IMR-90 (cell line): ENCODE measurements around the gene CAPN9. TPM values are rescaled to one million over a fixed set of nuclear protein-coding genes. Genes with fewer than 3 reads are reported as not detected.

Experiments used
- ATAC-seq: fragments of 200-7000 bp; cut with Tn5 transposase; 2 replicates; pipeline ENCODE4 v1.9.1; 2020; ENCODE audit warnings: low read depth, mild to moderate bottlenecking, moderate library complexity
- BruUV-seq: library from RNA; stranded (reverse); fragments of 400-500 nt; replicated peaks from 2 replicates; lab custom pipeline; 2021; lab: Mats Ljungman, UMichigan
- CTCF ChIA-PET: fragments of 300-600 bp; formaldehyde crosslinking; extraction: SDS; loops from one replicate; lab custom pipeline; 2021; ENCODE audit warnings: antibody characterized with exemption; lab: Yijun Ruan, JAX
- POLR2A ChIA-PET: fragments of 300-600 bp; sonication (Branson Sonifier 250); formaldehyde crosslinking; loops from one replicate; lab custom pipeline; 2022; ENCODE audit warnings: antibody characterized with exemption; ENCODE audit not compliant: unreplicated experiment; lab: Charles Lee
- DNase-seq: peaks from one replicate; pipeline ENCODE4 v3.0.0; 2013
- H2AFZ ChIP-seq: replicated peaks from 2 replicates; pipeline ENCODE3; 2013; ENCODE audit warnings: low read length, mild to moderate bottlenecking; ENCODE audit not compliant: poor library complexity
- H2AK5ac ChIP-seq: 2 replicates; pipeline ENCODE4 v1.6.1; 2013; ENCODE audit warnings: low read depth, low read length, inconsistent platforms
- H2AK9ac ChIP-seq: replicated peaks from 2 replicates; pipeline ENCODE3; 2013; ENCODE audit warnings: mild to moderate bottlenecking, low read depth, low read length, moderate library complexity; ENCODE audit not compliant: poor library complexity
- H2BK120ac ChIP-seq: 2 replicates; pipeline ENCODE4 v1.6.1; 2013; ENCODE audit warnings: low read depth, low read length, inconsistent platforms
- H2BK15ac ChIP-seq: 3 replicates; pipeline ENCODE4 v1.6.1; 2013; ENCODE audit warnings: low read depth, low read length, inconsistent platforms
- H2BK20ac ChIP-seq: 2 replicates; pipeline ENCODE4 v1.6.1; 2013; ENCODE audit warnings: low read depth, mild to moderate bottlenecking, inconsistent platforms, low read length, moderate library complexity
- H2BK5ac ChIP-seq: 2 replicates; pipeline ENCODE4 v1.6.1; 2013; ENCODE audit warnings: mild to moderate bottlenecking, low read depth, low read length, inconsistent platforms; ENCODE audit not compliant: poor library complexity, severe bottlenecking
- H3K14ac ChIP-seq: replicated peaks from 2 replicates; pipeline ENCODE4 v1.6.1; 2013; ENCODE audit warnings: low read depth, low read length, inconsistent platforms
- H3K18ac ChIP-seq: 2 replicates; pipeline ENCODE4 v1.6.1; 2013; ENCODE audit warnings: low read depth, low read length, control low read depth
- H3K23ac ChIP-seq: 2 replicates; pipeline ENCODE4 v1.6.1; 2013; ENCODE audit warnings: low read depth, low read length, inconsistent platforms
- H3K27ac ChIP-seq: 2 replicates; pipeline ENCODE4 v1.5.1; 2013; ENCODE audit warnings: mild to moderate bottlenecking, control low read depth, low read length; ENCODE audit not compliant: insufficient read depth
- H3K27me3 ChIP-seq: 2 replicates; pipeline ENCODE4 v1.6.1; 2013; ENCODE audit warnings: low read length; ENCODE audit not compliant: control insufficient read depth, insufficient read depth
- H3K36me3 ChIP-seq: 2 replicates; pipeline ENCODE4 v1.6.1; 2013; ENCODE audit warnings: low read length, mixed read lengths; ENCODE audit not compliant: control insufficient read depth, insufficient read depth
- H3K4ac ChIP-seq: 2 replicates; pipeline ENCODE4 v1.6.1; 2013; ENCODE audit warnings: low read depth, low read length, inconsistent platforms
- H3K4me1 ChIP-seq: 2 replicates; pipeline ENCODE4 v1.6.1; 2013; ENCODE audit warnings: low read length, mixed read lengths; ENCODE audit not compliant: control insufficient read depth, insufficient read depth
- H3K4me2 ChIP-seq: 2 replicates; pipeline ENCODE4 v1.6.1; 2013; ENCODE audit warnings: low read depth, mild to moderate bottlenecking, control low read depth, low read length, moderate library complexity
- H3K4me3 ChIP-seq: 2 replicates; pipeline ENCODE4 v1.5.1; 2013; ENCODE audit warnings: low read depth, mild to moderate bottlenecking, control low read depth, low read length, moderate library complexity; ENCODE audit not compliant: insufficient read depth
- H3K56ac ChIP-seq: 2 replicates; pipeline ENCODE4 v1.6.1; 2013; ENCODE audit warnings: low read length, inconsistent platforms; ENCODE audit not compliant: insufficient read depth; ENCODE audit errors: extremely low read depth
- H3K79me1 ChIP-seq, 2 experiments: 2 replicates each; pipeline ENCODE4 v1.6.1; 2013; ENCODE audit warnings: low read length in 2 of 2, inconsistent platforms in 1 of 2, low read depth in 1 of 2
- H3K9ac ChIP-seq: 2 replicates; pipeline ENCODE4 v1.6.1; 2013; ENCODE audit warnings: low read depth, low read length, control low read depth
- H3K9me1 ChIP-seq: 2 replicates; pipeline ENCODE4 v1.6.1; 2013; ENCODE audit warnings: low read length, inconsistent platforms; ENCODE audit not compliant: insufficient read depth
- H3K9me3 ChIP-seq: 2 replicates; pipeline ENCODE4 v1.6.1; 2013; ENCODE audit warnings: low read length; ENCODE audit not compliant: control insufficient read depth, insufficient read depth
- H4K20me1 ChIP-seq: 2 replicates; pipeline ENCODE4 v1.6.1; 2013; ENCODE audit warnings: low read length, inconsistent platforms; ENCODE audit not compliant: insufficient read depth
- H4K5ac ChIP-seq: 2 replicates; pipeline ENCODE4 v1.6.1; 2013; ENCODE audit warnings: mild to moderate bottlenecking, low read depth, low read length, control low read depth
- H4K8ac ChIP-seq, 2 experiments: 2 replicates each; pipeline ENCODE4 v1.6.1; 2013; ENCODE audit warnings: low read depth in 2 of 2, low read length in 2 of 2, control low read depth in 1 of 2, inconsistent platforms in 1 of 2
- H4K91ac ChIP-seq: 2 replicates; pipeline ENCODE4 v1.6.1; 2013; ENCODE audit warnings: low read depth, low read length, inconsistent platforms; ENCODE audit not compliant: insufficient read depth
- BHLHE40 ChIP-seq: fragments of 150-350 bp; IDR thresholded peaks from 2 replicates; pipeline ENCODE4 v1.6.1; 2016; ENCODE audit warnings: mild to moderate bottlenecking, low read depth, low read length
- CEBPB ChIP-seq: IDR thresholded peaks from 2 replicates; pipeline ENCODE4 v1.6.1; 2012; ENCODE audit warnings: low read depth, low read length, improper control_type of control experiment
- CHD1 ChIP-seq: IDR thresholded peaks from 2 replicates; pipeline ENCODE4 v1.6.1; 2012; ENCODE audit warnings: low read depth, low read length, improper control_type of control experiment
- FOS ChIP-seq: fragments of 150-350 bp; IDR thresholded peaks from 2 replicates; pipeline ENCODE4 v1.6.1; 2016; ENCODE audit warnings: low read depth, low read length
- MAZ ChIP-seq: IDR thresholded peaks from 2 replicates; pipeline ENCODE4 v1.6.1; 2012; ENCODE audit warnings: low read depth, mild to moderate bottlenecking, low read length, improper control_type of control experiment, moderate library complexity, borderline replicate concordance
- MXI1 ChIP-seq: IDR thresholded peaks from 2 replicates; pipeline ENCODE4 v1.6.1; 2012; ENCODE audit warnings: low read depth, mild to moderate bottlenecking, low read length, moderate library complexity, borderline replicate concordance
- NFE2L2 ChIP-seq: fragments of 150-350 bp; IDR thresholded peaks from 2 replicates; pipeline ENCODE4 v1.6.1; 2016; ENCODE audit warnings: low read depth, mild to moderate bottlenecking, low read length
- RAD21 ChIP-seq: IDR thresholded peaks from 2 replicates; pipeline ENCODE4 v1.6.1; 2012; ENCODE audit warnings: low read length, improper control_type of control experiment
- RFX5 ChIP-seq: IDR thresholded peaks from 2 replicates; pipeline ENCODE4 v1.8.0; 2012; ENCODE audit warnings: low read depth, mild to moderate bottlenecking, low read length, moderate library complexity
- SMC3 ChIP-seq: fragments of 150-350 bp; IDR thresholded peaks from 2 replicates; pipeline ENCODE4 v1.6.1; 2016; ENCODE audit warnings: low read depth, mild to moderate bottlenecking, antibody characterized with exemption, low read length, moderate library complexity
- WGBS, 2 experiments: methylation state at CpG; one replicate each; pipeline versions ENCODE4 v1.1.5 to v1.1.7; 2013; ENCODE audit warnings: missing lambda C conversion rate in 2 of 2; ENCODE audit not compliant: insufficient read length in 1 of 2; ENCODE audit errors: extremely low coverage in 2 of 2; 5-methylcytosine and 5-hydroxymethylcytosine counted together
- dilution Hi-C: fragments of 300-500 bp; cut with HindIII; formaldehyde crosslinking; loops from one replicate; pipeline ENCODE4 v1.14.3; 2018; ENCODE audit warnings: low sequenced_read_pairs; ENCODE audit not compliant: unreplicated experiment
- in situ Hi-C: fragments of 300-500 bp; cut with MboI; formaldehyde crosslinking; loops from 3 replicates; pipeline ENCODE4 v1.14.3; 2019; ENCODE audit warnings: low sequenced_read_pairs, inconsistent platforms, mixed read lengths
- intact Hi-C: fragments of 100-400 bp; cut with micrococcal nuclease; formaldehyde crosslinking; loops from 2 replicates; pipeline ENCODE4 v1.10.0; 2022
- polyA plus RNA-seq, 3 experiments: library from polyadenylated mRNA; depleted of rRNA; stranded (reverse); fragments of >200 nt; gene quantifications; 2 replicates each; pipeline ENCODE4 v1.2.3, GENCODE V29; 2012; ENCODE audit warnings: low replicate concordance in 1 of 3
- total RNA-seq: library from RNA; depleted of rRNA; stranded (reverse); fragments of >200 nt; gene quantifications from 2 replicates; pipeline ENCODE4 v1.2.3, GENCODE V29; 2012
- TF ChIP-seq, protein P1 (sequence below): fragments of 150-350 bp; IDR thresholded peaks from 2 replicates; pipeline ENCODE4 v1.6.1; 2017; ENCODE audit warnings: mild to moderate bottlenecking, antibody characterized with exemption, low read length, low read depth
- TF ChIP-seq, protein P2 (sequence below): fragments of 150-350 bp; IDR thresholded peaks from 2 replicates; pipeline ENCODE4 v1.6.1; 2016; ENCODE audit warnings: low read depth, mild to moderate bottlenecking, low read length, moderate library complexity, borderline replicate concordance

Gene CAPN9
- total and polyA plus RNA-seq, 2 of the 4 experiments (the other 2 are of a cell fraction) = not detected

DNA sequence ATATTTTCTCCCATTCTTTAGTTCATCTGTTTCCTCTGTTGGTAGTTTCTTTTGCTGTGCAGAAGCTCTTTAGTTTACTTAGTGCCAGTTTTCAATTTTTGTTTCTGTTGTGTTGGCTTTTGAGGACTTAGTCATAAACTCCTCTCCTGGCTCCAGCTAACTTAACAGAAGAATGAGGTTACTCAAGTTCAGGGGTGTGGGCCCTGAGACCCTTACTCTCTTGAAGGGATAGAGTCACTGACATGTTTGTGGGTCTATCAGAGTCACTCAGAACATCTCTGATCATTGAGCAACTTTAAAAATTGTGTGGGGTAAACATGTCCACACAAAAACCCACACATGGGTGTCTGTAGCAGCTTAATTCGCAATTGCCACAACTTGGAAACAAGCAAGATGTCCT, 47.5 kb upstream of the CAPN9 start:
- Histone ChIP-seq H3K23ac (no peak overlapping the region), H3K79me1 (no peaks in the 10 kb centered on the region), H3K27me3 (peaks cover 2% of the 10 kb centered on the region), H3K4ac (no peak overlapping the region), H4K20me1 (no peaks in the 10 kb centered on the region), H2BK120ac (no peak overlapping the region), H2BK5ac (no peak overlapping the region), H3K4me3 (no peak overlapping the region), H3K4me2 (no peak overlapping the region), H3K9me1 (no peaks in the 10 kb centered on the region), H3K56ac (no peak overlapping the region), H4K91ac (no peak overlapping the region), H2BK20ac (no peak overlapping the region), H3K4me1 (peaks cover 2% of the 10 kb centered on the region; the same call in 1 of the 2 replicates), H2BK15ac (no peak overlapping the region), H4K8ac (no peak overlapping the region), H3K18ac (no peak overlapping the region), H3K9ac (no peak overlapping the region), H3K27ac (no peak overlapping the region), H2AFZ (no peak overlapping the region), H4K5ac (no peak overlapping the region), H2AK9ac (no peak overlapping the region), H2AK5ac (no peak overlapping the region), H3K9me3 (no peaks in the 10 kb centered on the region), H3K14ac (no peak overlapping the region), H3K36me3 (0 out of 2 replicates have a peak, but pooled peaks cover 1% of the 10 kb centered on the region)
- no CpG with 5 or more reads among the region's 1 CpG for WGBS, 2 experiments
- intact Hi-C loops (no loop called here), dilution Hi-C loops (no loop called here), in situ Hi-C loops (no loop called here)
- ChIA-PET POLR2A (no interaction called here), CTCF (no interaction called here)
- ATAC-seq = no peak
- no TSS peak for BruUV-seq
- DNase-seq = no peak
- TF ChIP-seq CEBPB = no peak
- TF ChIP-seq, protein P1, sequence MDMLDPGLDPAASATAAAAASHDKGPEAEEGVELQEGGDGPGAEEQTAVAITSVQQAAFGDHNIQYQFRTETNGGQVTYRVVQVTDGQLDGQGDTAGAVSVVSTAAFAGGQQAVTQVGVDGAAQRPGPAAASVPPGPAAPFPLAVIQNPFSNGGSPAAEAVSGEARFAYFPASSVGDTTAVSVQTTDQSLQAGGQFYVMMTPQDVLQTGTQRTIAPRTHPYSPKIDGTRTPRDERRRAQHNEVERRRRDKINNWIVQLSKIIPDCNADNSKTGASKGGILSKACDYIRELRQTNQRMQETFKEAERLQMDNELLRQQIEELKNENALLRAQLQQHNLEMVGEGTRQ = no peak
- TF ChIP-seq NFE2L2 = no peak
- TF ChIP-seq BHLHE40 = no peak
- TF ChIP-seq RFX5 = no peak
- TF ChIP-seq SMC3 = no peak
- no peak for TF ChIP-seq MXI1
- no peak for TF ChIP-seq FOS
- TF ChIP-seq CHD1 = no peak
- TF ChIP-seq, protein P2, sequence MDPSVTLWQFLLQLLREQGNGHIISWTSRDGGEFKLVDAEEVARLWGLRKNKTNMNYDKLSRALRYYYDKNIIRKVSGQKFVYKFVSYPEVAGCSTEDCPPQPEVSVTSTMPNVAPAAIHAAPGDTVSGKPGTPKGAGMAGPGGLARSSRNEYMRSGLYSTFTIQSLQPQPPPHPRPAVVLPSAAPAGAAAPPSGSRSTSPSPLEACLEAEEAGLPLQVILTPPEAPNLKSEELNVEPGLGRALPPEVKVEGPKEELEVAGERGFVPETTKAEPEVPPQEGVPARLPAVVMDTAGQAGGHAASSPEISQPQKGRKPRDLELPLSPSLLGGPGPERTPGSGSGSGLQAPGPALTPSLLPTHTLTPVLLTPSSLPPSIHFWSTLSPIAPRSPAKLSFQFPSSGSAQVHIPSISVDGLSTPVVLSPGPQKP = no peak
- TF ChIP-seq RAD21 = no peak
- TF ChIP-seq MAZ = no peak
